ENCODE results near the gene C11orf42. TPM values are rescaled to one million over a fixed set of nuclear protein-coding genes. Genes with fewer than 3 reads are reported as not detected.

The C11orf42 gene
- total RNA-seq, 4 donors from 2014 or later: not detected

DNA sequence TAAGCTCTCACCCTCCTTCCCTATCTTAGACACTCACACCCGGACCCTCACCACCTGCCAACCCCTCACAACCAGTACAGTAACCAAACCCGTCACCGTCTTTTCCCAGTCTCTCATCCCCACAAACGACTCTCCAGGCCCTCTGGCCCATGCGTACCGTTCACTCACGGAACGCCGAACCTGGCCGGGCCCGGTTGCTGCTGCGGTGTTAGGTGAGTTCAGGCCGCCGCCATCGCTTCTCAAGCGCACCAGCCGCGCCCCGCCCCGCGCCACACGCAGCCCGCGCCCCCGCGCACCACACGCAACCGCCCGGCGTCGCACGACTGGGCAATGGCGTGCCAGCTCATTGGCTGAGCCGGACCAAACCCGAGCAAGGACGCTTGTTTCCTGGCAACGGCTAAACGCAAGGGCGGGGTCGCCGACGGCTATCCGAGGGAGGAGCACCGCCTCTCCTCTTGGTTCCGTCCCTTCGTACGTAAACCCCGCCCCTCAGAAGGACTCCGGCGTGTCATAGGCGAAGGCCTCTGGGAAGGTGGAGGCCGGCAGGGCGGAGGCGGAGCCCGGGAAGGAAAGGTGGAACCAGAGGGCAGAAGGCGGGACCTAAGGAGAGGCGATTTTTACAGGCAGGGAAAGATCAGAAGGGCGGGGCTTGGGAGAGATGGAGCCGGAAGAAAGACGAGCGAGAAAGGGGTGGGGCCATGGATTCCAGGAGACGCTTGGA lies 29.2 kb downstream of the C11orf42 start, which contains the start of gene FHIP1B:
FHIP1B (minus strand) TSS at position 250 of the 721 bp plus-strand sequence. CDS start 10,120 bp downstream, outside the sequence.
- no peaks in the 10 kb centered on the region for H3K9me3 ChIP-seq
- 0% methylated on average over 38 to 54 of the region's 62 CpGs for WGBS, 2 donors
- TF ChIP-seq, protein P1, sequence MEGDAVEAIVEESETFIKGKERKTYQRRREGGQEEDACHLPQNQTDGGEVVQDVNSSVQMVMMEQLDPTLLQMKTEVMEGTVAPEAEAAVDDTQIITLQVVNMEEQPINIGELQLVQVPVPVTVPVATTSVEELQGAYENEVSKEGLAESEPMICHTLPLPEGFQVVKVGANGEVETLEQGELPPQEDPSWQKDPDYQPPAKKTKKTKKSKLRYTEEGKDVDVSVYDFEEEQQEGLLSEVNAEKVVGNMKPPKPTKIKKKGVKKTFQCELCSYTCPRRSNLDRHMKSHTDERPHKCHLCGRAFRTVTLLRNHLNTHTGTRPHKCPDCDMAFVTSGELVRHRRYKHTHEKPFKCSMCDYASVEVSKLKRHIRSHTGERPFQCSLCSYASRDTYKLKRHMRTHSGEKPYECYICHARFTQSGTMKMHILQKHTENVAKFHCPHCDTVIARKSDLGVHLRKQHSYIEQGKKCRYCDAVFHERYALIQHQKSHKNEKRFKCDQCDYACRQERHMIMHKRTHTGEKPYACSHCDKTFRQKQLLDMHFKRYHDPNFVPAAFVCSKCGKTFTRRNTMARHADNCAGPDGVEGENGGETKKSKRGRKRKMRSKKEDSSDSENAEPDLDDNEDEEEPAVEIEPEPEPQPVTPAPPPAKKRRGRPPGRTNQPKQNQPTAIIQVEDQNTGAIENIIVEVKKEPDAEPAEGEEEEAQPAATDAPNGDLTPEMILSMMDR (IDR thresholded peaks at IDR 0.05): no peak
- TF ChIP-seq POLR2A (IDR thresholded peaks at IDR 0.05): peak in 1 of 2 donors; percentile 64
- H3K4me1 ChIP-seq: peaks cover 12 to 15% of the 10 kb centered on the region in 2 donors
- intact Hi-C loops (cut with DNase I): loop anchor here (10.0 kb wide), 1 partner anchor 240 kb away; the partner anchor contains the start of gene TRIM3
- peak within 1 kb of the TSS; percentile 75 to 83 (median 78) for H3K4me3 ChIP-seq (replicated peaks in 1 of 3)
- peak; percentile 100 for DNase-seq
- no peaks in the 10 kb centered on the region for H3K36me3 ChIP-seq
- no peaks in the 10 kb centered on the region for H3K27me3 ChIP-seq
- peak within 1 kb of the TSS; percentile 58 to 80 (median 80) for H3K27ac ChIP-seq

- H3K4me1 ChIP-seq: peaks cover 12 to 15% of the 10 kb centered on the region in 2 donors
- H3K27ac ChIP-seq: no peak overlapping the region
- TF ChIP-seq, protein P1 (IDR thresholded peaks at IDR 0.05): no peak
- no peak for TF ChIP-seq POLR2A (IDR thresholded peaks at IDR 0.05)
- no peak for DNase-seq
- no peaks in the 10 kb centered on the region for H3K36me3 ChIP-seq
- intact Hi-C loops (cut with DNase I): loop anchor here (10.0 kb wide), 1 partner anchor 238 kb away; the partner anchor contains the start of gene TRIM3
- WGBS, 2 donors: 82 to 86% methylated on average over 4 of the region's 4 CpGs
- H3K9me3 ChIP-seq: no peaks in the 10 kb centered on the region
- H3K27me3 ChIP-seq: no peaks in the 10 kb centered on the region
- H3K4me3 ChIP-seq (replicated peaks in 1 of 3): no peak overlapping the region
Measured at GRCh38 chr11:6237266-6237665, 31.9 kb downstream of the C11orf42 start.

DNA sequence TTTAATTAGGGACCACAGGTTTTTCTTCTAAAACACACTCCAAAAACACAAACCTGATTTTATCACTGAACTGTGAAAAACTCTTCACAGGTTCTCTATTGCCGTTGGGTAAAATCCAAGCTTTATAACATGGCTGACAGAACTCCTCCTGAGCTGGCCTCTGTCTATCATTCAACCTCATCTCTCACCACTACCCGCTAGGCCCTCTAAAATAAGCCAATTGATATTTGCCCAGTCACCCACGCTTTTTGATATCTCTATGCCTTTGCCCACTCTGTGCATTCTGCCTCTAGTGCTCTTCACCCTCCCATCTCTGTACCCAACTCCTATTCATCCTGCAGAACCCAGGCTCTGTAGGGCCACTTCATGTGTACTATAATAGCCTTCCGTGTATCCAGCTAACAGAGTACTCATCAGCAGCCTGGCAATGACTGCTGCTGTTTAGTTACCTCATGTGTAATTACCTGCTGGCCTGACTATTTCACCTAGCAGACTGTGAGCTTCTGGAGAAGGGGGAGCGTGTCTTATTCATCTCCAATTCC lies 32.5 kb downstream of the C11orf42 start:
- Histone ChIP-seq H3K36me3 (no peaks in the 10 kb centered on the region), H3K27ac (no peak overlapping the region), H3K9me3 (no peaks in the 10 kb centered on the region), H3K4me3 (replicated peaks in 1 of 3) (no peak overlapping the region), H3K4me1 (peaks cover 12 to 15% of the 10 kb centered on the region in 2 donors), H3K27me3 (no peaks in the 10 kb centered on the region)
- intact Hi-C loops (cut with DNase I): loop anchor here (10.0 kb wide), 1 partner anchor 237 kb away; the partner anchor contains the start of gene TRIM3
- no peak for DNase-seq
- WGBS, 2 donors: 81% methylated on average over 5 of the region's 5 CpGs
- TF ChIP-seq POLR2A (IDR thresholded peaks at IDR 0.05): no peak
- TF ChIP-seq, protein P1 (IDR thresholded peaks at IDR 0.05): no peak

GRCh38 chr11:6238902-6239301 lies 33.5 kb downstream of the C11orf42 start, which contains the start of gene CNGA4:
Gene CNGA4 (plus strand): TSS chr11:6239089. CDS start chr11:6239207, 118 bp downstream.
- Histone ChIP-seq H3K4me1 (peaks cover 1 to 5% of the 10 kb centered on the region in 2 donors), H3K4me3 (replicated peaks in 1 of 3) (no peak within 1 kb of the TSS), H3K27ac (no peak within 1 kb of the TSS), H3K36me3 (no peaks in the 10 kb centered on the region), H3K27me3 (no peaks in the 10 kb centered on the region), H3K9me3 (no peaks in the 10 kb centered on the region)
- intact Hi-C loops (cut with DNase I): loop anchor here (10.0 kb wide), 1 partner anchor 236 kb away; the partner anchor contains the start of gene TRIM3
- 67 to 71% methylated on average over 1 of the region's 1 CpG for WGBS, 2 donors
- TF ChIP-seq POLR2A (IDR thresholded peaks at IDR 0.05): no peak
- TF ChIP-seq, protein P1 (IDR thresholded peaks at IDR 0.05): no peak
- DNase-seq: no peak
